HG03378 (cell line): ENCODE data around the gene BLMH.

Experiments
- ATAC-seq: cut with Tn5 transposase; IDR thresholded peaks from one replicate; pipeline ENCODE4 v1.9.1; 2021; ENCODE audit warnings: mild to moderate bottlenecking, moderate library complexity; ENCODE audit not compliant: unreplicated experiment

Gene BLMH

DNA sequence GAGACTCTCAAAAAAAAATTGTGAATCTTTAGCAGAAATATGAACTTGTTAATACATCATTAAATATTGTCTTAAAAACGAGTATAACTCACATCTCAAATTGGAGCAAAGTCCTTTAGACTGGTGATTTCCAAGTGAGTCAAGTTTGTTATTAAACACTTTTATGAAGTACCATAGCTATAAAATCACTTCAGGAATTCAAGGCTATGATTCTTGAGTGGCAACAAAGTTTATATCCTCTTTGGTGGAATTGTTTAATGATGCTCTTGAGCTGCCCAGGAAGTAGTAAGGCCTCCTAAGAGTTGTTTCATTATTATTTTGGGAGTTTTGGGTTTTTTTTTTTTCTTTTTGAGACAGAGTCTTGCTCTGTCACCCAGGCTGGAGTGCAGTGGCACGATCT is 16.7 kb upstream of the BLMH start:
- ATAC-seq = no peak

DNA sequence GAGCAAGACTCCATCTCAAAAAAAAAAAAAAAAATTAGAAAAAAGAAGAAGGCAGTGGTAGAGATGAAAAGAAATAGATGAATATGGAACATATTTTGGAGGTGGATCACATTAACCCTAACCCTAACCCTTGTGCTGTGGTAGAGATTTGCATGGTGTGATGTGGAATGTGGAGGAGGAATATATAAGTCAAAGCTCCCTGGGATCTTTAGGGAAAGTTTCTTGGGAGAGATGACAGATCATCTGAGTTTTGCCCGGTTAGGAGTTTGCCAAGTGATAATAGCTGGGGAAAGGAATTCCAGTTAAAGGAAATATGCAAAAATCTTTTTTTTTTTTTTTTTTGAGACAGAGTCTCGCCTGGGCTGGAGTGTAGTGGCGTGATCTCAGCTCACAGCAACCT is 13.0 kb upstream of the BLMH start:
- ATAC-seq = no peak

DNA sequence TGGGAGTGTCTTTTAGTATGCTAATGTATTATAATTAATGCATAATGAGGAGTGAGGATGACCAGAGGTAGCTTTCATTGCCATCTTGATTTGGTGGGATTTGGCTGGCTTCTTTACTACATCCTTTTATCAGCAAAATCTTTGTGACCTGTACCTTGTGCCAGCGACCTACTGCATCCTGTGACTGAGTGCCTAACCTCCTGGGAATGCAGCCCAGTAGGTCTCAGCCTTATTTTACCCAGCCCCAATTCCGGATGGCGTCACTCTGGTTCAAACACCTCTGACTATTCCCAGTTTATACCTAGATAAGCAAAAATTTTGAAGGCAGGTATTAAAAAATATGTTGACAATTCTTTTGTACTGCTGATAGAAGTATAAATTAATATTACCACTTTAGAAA is 10.5 kb upstream of the BLMH start:
- no peak for ATAC-seq

DNA sequence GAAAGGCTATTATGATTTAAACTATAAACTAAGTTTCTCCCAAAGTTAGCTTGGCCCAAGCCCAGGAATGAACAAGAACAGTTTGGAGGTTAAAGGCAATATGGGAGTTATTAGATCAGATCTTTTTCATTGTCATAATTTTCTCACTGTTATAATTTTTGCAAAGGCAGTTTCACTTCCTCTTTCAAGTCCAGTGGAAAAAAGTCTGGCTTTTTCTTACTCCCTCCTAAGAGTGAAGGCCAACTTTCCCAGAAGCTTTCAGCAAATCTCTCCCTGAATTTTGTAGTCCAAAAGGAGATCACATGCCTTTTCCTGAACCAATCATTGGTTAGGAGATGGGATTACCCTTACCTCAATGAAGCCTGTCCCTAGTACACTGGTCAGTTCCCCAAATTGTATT is 9.1 kb upstream of the BLMH start:
- ATAC-seq = no peak

DNA sequence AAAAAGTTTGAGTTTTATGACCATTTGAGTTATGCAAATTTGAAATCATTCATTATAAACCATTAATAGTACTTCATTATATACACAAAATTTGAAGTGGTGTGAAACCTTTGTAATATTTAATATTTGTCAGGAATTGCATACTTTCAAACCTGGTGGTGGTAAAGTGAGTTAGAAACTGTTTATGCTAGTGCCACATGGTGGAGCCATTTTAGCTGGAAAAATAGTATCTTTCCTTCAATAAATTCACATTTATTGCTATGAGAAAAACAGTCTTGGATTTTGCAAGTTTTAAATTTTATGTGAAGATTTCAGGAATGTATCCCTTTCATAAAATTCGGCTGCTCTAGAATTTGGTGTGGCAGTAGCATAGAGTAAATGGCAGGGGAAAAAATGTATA is 7.3 kb upstream of the BLMH start:
- ATAC-seq = no peak

DNA sequence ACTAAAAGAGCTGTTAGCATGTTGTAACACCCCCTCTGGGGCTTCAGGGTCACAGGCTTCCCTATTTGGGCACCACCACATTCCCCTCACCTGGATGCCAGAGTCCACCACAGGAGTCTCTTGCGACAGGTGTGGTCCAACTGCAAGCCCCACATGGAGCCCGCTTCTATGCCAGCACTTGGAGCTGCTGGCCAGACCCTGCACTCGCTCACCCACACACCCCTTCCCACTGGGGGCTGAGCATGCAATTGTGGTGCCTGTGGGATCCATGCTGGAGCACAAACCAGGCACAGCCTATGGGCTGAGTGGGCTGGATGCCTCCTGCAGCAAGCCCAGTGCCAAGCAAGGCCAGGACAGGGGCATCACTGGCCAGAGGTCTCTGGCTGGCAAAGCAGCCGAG is 6.0 kb upstream of the BLMH start:
- ATAC-seq = no peak

DNA sequence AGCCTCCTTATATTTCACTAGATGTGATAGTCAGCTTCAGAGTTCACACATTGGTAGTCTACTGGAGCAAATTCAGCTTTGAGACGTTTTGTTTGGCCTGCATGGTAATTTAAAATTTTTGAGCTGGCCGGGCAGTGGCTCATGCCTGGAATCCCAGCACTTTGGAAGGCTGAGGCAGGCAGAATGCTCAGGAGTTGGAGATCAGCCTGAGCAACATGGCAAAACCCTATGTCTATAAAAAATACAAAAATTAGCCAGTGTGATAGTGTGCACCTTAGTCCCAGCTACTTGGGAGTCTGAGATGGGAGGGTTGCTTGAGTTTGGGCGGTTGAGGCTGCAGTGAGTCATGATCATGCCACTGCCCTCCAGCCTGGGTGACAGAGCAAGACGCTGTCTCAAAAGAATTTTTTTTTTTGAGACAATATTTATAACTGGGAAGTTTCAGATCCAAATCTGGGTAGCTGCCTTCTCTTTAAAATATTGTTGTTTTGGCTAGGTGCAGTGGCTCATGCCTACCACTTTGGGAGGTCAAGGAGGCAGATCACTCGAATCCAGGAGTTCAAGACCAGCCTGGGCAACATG is 4.8 kb upstream of the BLMH start:
- ATAC-seq = no peak

DNA sequence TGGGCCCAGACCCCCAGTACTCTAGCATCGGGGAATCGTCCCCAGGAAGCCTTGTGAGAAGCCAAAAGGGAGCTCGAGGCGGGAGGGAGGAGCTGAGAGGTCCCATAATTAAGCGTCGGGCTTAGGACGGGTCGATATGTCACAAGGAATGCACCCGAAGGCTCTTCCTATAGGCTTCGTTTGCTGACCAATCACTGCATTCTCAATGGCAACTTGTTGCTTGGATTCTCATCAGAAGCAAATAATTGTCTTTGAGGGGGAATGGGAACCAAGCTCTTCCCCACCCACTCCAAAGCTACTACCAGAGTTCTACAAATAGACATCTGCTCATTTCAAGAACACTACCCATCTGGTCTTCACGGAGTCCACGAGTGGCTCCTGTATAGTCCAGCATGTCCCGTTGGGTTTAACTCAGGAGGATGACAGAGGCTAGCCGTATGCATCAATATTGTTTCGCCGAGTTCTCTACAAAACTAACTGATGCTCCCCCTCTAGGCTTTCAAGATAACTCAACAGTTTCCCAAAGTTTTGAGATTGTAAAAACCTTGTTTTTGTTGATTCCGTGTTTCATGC is 628 bp upstream of the BLMH start:
- ATAC-seq = peak; percentile 6

DNA sequence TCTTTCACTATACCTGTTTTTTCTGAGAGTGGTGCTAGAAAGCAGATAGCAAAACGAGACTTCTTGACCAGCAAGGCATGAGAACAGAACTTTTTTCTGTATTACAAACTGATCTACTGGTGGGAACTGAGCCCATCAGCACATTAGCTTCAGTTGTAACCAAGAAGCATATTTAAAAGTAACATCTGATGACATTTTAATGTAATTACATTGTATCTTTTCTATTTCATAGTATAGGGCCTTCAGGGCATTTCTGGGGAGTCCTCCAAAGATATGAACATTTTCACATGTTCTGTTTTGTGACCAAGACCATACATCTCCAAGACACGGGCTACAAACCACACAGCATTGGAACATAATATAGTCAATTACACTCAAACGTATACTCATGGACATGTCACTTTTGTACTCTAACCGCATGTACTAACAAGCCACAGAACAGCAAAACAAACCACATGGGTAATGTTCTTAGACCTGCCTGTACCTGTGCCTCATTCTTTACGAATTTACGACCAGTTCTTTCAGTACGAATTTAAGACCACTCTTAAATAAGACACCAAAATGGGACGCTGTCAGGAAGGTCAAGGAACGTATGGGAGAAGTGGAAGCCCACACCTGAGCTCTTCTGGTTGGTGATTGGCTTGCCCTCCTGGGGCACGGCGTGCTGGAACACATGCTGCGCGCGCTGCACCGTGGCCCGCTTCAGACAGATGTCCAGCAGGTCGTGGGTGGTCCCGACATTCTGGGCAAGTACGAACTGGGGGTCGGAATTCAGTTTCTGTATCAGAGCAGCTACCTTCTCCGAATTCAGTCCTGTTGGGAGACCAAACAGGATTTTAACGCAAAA is 825 bp downstream of the BLMH start:
- ATAC-seq = peak; percentile 25

DNA sequence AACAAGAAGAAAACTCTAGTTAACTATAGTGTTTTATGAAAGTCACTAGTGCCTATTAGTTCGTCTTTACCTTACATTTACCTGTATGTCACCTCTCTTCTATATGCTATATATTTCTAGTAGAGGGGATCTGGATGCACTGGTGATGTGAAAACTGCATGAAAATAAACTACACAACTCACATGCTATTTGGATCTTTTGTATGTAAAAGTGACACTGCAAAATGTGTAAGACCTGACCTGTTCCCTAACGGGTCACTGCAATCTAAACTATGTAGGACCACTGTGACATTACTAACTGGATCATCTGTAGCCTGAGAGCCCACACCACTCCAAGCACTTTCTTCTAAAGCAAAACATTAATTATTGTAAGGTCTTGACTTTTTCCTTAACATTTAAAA is 1.7 kb downstream of the BLMH start:
- ATAC-seq = no peak

DNA sequence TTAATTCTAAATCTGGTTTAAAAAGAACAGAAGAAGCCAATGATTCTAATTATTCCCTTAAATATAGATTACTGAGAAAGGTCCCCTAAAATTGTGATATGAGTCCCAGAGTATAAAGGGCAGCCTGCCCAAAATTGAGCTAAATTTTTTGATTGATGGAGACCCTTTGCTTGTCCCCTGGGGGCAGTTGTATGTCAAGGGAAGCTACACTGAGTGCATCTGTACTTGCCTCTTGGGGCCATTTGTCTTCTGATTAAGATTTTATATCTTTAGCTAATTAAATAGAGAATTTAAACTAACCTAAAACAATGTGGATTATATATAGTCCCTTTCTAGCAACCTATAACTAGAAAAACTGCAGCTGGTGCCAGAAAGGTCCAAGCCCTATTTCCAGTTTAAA is 12.6 kb downstream of the BLMH start:
- ATAC-seq = no peak

DNA sequence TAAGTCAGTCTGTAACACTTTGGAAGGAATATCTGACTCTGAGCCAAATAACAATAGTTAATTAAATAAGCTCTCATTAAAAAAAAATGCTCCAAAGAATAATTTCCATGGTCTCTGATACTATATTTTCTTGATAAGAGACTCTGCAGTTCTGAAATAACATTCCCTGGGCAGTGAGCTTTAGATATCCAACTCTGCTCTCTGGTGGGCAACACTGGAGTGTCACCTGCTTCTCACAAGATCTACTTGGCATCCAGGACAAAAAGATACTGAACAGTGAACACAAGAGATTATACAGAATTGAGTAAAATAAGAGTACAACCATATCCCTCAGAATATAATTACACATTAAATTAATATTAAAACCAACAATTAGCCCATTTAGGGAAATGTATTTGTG is 13.7 kb downstream of the BLMH start:
- no peak for ATAC-seq

DNA sequence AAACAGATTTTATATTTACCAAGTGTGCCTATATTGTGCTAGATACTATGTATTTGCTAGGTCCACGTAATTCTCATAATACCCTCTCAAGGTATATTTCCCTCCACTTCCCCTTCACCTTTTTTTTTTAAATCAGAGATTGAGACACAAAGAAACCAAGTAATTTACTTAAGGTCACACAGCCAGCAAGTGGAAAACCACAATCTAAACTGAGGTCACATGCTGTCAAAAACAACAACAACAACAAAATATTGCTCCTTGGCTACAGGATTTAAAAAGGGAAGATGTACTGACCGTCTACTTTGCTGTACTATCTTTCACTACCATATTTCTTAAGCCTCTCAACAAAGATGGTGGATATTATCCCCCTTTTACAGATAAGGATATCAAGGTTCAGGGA is 15.8 kb downstream of the BLMH start:
- ATAC-seq = no peak

DNA sequence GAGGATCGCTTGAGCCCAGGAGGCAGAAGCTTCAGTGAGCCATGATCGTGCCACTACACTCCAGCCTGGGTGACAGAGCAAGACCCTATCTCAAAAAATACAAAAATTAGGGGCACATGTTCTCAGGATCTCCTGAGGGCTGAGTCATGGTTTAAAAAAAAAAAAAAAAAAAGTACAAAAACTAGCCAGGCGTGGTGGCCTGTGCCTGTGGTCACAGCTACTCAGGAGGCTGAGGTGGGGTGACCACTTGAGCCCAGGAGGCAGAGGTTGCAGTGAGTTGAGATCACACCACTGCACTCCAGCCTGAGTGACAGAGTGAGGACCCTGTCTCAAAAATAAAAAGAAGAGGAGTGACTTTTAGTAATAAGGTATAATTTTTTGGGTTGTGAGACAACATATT is 16.9 kb downstream of the BLMH start:
- no peak for ATAC-seq

DNA sequence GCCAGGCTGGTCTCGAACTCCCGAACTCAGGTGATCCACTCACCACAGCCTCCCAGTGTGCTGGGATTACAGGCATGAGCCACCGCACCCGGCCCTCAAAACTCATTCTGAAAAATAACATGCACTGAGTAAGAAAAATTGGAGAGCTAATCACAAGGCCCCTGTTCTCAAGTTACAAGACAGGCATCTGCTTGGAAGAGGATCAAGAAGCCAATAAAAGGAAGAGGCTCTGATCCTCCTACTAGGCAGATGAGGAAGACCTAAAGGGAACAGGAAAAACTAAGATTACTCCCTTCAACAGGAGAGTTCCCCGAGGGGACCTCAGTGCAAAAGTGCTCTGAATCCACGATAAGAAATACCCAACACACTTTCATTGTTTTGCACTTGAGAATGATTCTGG is 18.4 kb downstream of the BLMH start:
- no peak for ATAC-seq

DNA sequence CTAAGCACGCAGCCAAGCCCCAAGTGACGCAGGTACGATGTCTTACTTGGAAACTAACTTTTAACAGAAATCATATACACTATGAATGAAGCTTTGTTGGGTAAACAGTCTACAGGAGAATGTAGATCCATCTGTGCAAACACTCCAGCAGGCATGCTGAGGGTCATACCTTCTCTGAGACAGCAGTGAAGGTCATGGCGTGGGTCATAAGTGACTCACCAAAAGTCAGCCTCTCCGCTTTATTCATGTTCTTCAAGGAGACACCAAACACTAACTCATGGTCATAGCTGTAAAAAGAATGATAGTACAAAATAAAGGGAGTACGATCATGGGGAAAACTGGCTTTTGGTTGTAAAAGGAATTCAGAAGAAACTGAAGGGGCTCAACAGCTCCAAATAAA is 20.6 kb downstream of the BLMH start:
- no peak for ATAC-seq

DNA sequence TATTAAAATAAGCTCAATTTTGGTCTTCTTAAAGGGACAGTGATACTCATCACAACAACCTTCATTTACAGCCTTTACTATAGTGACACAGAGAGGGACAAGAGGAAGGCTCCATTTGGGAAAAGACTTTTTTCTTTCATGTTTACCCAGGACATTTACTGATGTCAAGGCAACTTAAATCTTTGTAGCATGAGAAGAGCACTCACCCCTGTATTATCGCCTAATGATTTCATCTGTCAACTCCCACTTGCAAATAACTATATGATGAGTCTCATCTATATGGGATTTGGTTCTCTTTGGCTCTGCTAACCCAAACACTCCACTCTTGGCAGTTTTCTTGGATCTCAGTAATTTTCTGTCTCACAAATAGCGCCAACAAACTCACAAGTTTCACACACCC is 24.1 kb downstream of the BLMH start:
- ATAC-seq = no peak

DNA sequence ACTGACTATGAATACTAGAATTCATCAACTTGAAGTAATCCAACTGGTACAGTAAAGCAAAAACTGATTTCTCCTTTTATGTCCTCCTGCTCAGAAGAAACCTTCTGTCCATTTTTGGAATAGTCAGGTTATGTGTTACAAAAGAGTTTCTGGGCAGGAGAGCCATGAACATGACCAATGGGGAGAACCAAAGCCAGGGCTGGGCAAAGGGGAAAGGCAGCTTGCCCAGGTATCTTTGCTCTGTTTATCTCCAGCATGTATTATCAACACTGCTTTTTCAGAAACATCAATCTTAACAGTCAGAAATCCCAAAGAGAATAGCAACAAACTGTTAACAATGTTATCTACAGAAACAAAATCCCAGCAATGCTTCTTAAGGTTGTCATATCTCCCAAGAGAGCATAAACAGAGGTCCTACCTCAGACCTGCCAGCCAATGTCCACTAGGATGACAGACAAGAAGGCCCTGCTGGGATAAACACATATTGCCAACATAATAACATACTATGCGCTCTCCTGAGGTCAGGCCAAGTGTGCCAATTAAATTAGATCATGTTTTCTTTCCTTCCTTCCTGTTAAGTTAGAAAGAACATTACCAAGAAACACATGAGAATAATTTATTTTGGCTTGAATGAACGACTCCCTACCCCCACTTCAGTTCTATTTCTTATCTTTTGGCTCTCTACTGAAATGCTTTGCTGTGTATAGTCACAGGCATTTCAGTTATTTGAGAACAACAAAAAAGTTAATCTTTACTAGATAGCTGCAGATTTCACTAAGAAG is 28.0 kb downstream of the BLMH start:
- no peak for ATAC-seq

DNA sequence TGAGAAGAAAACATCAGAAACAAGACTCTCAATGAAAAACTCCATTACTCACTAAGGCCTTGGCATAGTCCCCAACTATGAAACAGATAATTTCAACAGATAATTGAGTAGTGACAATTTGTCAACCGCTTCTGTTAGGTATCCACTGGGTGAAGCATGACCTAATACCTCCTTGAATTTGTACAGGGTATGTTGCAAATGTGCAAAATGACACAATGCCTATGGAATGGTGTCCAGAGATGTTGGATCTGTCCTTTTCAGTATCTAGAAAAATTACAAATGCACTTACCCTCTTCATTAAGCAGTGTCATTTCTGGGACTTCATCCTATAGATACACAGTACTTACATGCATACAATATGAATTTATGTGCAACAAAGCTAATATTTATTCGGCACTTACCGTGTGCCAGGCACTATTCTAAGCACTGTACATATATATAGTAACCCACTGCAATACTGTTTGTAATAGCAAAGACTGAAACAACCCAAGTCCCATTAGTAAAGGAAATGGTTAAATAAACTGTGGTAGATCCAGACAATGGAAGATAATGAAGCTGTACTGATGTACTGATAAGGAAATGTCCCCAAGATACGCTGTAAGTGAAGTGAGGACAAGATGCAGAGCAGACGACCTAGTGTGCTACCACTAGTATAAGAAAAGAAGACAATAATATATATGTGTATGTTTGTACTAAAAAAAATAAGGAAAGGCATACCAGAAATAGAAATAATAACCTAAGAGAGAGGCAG is 34.8 kb downstream of the BLMH start:
- no peak for ATAC-seq

DNA sequence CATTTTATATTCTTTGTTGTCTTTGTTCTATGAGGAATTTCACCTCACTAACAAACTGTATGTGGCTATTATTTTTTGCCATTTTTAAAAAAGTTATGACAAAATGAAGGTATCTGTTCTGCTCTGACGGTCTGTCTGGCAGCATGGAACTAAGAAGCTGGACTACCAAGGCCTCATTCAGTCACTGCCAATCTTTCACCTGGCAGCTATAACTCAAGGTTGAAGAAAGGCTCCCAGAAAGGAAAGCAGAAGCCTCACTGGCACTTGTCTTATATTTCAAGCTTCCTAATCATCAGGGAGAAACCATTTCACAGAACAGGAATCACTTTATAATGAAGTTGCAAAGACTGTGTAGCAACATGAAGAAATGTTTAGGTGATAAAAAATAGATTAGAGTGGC is 37.6 kb downstream of the BLMH start:
- no peak for ATAC-seq

DNA sequence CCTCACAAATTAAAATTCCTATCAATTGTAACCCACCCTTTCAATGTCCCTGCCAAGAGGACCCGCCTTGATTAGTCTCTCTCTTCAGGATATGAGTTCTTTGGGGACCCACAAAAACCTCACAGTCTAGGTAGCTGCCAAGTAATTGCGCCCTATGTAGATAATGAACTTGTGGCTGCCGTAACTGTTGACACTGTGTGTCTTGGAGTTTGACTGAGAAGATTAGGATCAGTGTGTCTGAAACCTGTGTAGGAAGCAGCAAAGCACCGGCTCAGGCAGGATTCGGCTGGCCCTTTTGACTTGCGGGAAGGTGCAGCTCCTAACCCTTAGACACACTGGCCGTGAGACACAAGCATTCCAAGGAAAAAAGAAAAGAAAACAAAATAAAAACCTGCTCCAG is 38.4 kb downstream of the BLMH start:
- ATAC-seq = no peak
